Fibroblast of skin of left biceps (primary cell): ENCODE measurements around the gene BOK.

ENCODE experiments used
- DNase-seq, 2 experiments: peaks; one replicate each; pipeline ENCODE4 v3.0.0-alpha.2; 2013; ENCODE audit warnings: low read depth in 2 of 2

BOK gene

DNA sequence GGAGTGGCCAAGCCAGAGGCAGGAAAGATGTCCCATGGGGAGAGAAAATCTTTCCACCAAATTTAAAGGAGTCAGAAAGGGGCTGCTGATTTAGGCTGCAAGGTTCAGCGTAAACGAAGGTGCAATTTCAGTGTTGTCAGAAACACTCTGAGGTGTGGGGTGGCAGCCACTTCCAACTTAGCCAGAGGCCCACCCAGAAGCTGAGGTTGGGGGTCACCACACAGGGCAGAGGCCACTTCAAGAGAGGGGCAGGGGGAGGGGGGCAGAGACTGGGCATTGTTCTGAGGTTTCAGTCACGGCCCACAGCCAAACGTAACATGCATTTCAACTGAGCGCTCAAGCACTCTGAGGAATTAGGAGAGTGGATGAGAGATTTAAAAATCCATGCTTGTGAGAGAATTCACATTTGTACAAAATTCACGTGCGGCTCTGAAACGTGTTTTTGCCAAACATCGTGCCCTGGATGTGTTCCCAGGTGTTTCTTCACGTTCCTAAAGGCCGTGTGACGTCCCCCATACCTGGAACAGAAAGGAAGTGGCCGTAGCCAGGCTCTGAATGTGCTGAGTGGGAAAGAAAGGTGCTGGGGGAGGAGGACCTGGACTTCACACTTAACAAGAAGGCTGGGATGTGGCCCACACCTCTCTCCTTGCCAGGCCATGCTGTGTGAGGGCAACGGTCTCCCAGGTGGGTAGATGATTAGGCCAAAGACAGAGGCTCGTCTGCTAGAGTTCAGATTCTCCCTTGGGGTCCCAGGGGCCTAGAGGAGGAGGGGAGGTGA is 19.5 kb upstream of the BOK start:
- no peak for DNase-seq

DNA sequence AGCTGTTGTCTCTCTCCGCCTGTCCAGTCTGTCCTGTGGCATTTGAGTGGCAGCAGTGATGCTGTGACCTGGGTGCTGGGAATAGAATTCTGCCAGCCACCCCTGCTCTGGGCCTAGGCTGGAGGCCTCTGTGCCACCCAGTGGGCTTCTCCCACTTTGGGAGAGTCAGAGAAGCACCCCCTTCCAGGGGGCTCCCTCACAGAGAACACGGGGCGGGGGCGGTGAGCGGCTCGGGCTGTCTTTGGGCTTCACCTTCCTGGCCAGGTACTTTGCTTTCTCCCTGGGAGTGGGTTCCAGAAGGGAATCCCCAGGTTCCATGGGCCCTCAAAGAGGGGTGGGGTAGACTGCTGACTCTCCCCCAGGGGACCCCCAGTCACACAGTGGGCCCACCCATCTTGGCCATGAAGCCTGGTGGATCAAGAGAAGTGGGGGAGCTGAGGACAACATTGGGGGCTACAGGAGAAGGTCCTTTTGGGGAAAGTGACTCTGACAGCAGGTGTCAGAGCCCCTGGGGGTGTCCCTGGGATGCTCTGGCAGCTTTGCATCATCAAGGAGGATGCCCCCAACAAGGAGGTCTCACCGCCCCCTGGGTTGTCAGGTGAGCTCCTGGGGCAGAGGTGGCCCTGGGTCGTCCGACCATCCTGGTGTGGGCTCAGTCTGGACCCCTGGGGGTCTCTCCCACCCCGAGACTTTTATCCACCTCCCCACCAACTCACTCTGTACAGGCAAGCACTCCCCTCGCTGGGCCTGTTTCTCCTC is 18.8 kb upstream of the BOK start:
- no peak for DNase-seq

DNA sequence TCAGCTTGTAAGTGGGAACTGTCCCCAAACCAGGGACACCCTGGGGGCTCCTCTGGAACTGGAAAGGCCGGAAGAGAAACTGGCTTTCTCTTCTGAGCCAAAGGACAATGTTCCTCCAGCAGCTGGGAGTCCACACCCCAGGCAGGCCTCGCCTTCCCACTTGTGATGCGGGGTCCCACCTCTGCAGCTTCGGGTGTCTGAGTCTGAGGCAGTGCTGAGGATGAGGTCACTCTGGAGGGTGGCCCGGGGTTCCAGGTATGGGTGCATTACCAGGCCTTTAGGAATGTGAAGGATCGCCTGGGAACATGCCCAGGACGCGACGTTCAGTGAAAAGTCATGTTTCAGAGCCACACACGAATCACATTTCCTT is 18.2 kb upstream of the BOK start:
- no peak for DNase-seq

DNA sequence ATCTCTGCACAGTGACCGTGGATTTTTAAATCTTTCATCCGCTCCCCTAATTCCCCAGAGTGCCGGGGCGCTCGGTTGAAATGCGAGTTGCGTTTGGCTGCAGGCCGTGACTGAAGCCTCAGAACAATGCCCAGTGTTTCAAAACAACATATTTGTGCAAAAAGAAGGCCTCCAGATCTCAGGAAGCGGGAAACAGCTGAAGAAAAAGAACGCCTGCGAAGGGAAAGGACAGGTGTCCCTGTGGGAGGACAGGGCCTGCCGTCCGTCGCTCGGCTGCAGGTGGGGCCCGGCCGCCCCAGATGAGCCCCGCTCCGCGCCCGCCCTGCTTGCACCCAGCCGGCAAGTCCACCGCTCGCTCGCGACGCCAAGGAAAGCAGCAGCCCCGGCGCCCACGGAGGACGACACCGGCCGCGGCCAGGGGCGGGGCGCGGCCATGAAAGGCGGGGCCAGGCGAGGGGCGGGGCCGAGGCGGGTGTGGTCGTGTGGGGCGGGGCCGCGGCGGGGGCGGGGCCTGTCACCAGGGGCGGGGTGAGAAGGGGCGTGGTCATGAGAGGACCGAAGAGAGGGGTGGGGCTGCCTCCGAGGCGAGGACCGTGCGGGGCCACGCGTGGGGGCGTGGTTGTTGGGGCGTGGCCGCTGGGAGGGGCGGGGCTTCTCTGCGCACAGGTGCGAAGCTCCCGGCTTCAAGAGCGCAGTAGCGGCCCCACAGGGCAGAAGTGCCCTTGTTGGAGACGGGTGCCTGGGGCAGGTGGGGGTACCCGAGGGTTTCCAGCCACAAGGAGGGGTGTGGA is 17.6 kb upstream of the BOK start:
- no peak for DNase-seq

DNA sequence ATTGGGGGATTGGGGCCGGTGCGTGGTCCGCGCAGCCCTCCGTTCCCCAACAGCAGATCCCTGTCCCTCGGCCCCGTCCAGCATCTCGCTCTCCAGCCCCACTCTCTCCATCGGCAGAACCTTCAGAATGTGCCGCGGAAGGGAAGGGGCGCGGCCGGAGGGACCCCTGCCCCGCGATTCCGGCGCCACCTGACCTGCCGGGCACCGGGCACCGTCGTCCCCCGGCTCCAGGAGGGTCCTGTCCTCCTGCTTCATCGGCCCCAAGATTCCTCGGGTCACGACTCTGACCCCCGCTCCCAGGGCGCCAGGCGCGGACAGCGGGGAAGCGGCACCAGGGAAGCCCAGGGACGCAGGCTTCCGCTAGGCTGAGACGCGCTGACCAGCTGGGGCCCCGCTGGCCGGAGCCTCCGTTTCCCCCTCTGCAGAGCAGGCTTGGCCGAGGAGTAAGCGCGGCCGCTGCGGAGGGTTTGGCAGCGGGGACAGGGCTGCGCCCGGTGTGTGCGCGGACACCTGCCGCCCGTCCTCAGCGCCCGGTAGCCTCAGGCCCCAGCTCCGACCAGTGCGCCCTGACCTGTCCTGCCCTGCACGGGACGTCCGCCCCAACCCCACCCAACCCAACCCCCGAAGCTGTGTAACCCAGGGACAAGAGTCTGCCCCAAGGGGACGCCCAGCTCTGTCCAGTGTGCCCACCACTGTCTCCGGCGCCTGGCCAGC is 16.8 kb upstream of the BOK start:
- DNase-seq, result no peak

DNA sequence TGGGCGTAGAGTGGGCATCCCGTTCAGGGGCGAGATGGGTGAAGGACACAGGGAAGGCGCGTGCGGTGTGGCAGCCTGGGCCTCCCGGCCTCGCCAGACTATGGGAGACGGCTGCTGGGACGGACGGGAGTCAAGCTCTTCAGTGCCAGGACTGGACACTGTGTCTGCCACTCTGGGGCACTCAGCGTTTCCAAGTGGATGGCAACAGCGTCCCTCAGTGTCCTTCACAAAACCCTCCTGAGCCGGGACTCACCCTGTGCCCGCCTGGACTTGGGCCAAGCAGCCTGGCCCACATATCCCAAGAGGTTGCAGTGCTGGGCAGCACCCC is 16.3 kb upstream of the BOK start:
- DNase-seq, result no peak

DNA sequence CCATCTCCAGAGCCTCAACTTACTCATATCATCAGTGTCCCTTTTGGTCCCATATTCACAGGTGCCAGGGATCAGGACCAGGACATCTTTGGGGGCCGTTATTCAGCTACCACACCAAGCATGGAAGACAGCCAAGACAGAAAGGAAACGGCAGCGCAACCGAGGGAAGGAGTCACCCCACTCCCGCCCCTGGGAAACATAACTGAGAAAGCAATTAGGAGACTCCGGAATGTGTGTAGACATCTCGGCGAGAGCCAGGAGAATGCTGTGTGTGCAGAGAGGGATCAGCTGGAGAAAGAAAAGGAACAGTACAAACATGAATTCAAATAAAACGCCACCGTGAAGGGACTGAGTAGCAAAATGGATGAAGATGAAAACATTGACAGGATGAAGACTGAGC is 13.4 kb upstream of the BOK start:
- peak; percentile 65 to 69 for DNase-seq

DNA sequence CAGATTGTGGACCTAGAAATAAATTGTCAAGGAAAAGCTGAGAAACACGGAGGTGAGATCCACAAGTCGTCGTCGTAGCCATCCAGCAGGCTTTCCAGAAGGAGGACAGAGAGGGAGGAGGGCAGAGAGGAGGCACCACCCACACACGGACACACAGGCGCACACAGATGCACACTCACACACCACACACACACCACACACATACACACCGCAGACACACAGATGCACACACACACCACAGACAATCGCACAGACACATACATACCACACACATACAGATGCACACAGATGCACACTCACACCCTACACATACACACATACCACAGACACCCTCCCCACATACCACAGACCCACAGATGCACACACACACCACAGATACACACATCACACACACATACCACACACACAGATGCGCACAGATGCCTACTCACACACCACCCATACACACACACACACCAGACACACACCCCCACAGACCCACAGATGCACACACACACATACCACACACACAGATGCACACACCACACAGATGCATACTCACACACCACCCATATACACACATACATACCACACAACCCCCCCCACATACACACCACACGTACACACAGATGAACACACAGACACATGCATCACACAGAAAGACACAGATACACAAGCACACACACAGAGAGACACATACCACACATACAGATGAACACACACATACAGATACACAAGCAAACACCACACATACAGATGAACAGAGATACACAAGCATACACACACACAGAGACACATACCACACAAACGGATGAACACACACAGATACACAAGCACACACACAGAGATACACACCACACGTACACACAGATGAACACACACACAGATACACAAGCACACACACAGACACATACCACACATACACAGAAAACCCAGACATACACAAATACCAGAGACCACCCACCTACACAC is 12.7 kb upstream of the BOK start:
- DNase-seq, result no peak

DNA sequence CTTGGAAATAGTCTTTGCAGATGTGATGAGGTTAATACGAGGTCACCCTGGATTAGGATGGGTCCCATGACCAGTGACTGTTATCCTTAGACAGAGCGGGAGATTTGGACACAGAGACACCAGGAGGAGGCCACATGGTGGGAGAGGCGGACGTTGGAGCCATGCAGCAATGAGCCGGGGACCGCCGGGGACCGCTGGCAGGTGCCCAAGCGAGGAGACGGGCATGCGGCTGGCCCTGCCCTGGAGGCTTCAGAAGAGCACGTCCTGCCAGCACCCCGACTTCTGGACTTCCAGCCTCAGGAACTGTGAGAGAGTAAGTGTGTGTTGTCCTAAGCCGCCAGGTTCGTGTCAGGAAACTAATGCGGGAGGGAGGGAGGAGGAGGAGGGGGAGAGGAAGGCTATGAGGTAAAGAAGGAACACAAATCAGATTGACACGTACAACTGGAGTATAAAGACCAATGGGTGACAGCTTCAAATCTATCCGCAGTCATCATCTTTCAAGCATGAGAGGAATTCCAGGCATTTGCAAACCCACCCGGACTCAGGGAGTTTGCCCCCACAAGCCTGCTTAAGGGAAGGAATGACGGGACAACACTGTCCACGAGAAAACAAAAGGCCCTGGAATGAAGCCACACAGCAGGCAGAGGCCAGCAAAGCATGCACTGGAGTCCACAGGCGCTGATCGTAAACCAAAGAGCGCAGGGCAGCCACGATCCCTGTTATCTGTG is 11.6 kb upstream of the BOK start:
- peak; percentile 92 for DNase-seq

DNA sequence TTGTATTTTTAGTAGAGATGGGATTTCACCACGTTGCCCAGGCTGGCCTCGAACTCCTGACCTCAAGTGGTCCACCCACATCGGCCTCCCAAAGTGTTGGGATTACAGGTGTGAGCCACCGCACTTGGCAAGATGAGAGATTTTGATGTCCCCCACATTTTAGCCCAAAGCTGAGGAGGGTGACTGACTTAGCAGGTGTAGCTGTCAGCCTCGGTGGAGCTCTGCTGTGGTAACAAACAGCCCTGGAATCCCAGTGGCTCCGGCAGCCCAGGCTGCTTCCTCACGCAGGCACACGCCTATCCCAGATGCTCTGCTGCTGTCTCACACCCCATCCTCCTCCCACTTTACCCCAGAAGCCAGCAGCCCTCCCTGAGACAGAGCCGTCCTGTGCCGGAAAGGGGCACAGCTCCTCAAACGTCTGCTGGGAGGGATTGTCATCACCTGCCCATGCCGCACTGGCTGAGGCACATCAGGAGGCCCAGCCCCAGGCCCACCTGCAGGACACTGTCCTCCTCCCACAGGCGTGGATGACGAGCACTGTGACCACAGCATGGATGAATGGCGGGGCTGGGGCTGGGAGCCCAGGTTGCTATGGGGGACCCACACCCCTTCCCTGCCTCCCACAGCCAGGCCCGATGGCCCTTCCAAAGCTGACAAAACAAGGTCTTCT is 10.6 kb upstream of the BOK start:
- no peak for DNase-seq

DNA sequence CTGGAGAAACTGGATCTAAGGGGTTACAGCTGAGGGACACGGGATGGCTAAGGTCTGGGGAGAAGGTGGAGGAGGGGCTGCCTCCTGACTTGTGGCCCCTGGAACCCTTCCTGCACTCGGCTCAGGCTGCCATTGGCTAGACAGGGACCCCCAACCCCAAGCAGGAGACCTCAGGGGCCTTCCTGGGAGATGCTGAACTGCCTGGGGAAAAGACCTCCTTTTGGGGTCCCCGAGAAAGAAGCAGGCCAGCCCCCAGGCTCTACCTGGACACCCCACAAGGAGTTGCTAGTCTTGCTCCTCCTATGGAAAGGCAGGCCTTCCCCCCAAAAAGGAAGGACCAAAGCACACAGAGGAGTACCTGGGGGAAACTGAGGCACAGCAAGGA is 10.1 kb upstream of the BOK start:
- no peak for DNase-seq

DNA sequence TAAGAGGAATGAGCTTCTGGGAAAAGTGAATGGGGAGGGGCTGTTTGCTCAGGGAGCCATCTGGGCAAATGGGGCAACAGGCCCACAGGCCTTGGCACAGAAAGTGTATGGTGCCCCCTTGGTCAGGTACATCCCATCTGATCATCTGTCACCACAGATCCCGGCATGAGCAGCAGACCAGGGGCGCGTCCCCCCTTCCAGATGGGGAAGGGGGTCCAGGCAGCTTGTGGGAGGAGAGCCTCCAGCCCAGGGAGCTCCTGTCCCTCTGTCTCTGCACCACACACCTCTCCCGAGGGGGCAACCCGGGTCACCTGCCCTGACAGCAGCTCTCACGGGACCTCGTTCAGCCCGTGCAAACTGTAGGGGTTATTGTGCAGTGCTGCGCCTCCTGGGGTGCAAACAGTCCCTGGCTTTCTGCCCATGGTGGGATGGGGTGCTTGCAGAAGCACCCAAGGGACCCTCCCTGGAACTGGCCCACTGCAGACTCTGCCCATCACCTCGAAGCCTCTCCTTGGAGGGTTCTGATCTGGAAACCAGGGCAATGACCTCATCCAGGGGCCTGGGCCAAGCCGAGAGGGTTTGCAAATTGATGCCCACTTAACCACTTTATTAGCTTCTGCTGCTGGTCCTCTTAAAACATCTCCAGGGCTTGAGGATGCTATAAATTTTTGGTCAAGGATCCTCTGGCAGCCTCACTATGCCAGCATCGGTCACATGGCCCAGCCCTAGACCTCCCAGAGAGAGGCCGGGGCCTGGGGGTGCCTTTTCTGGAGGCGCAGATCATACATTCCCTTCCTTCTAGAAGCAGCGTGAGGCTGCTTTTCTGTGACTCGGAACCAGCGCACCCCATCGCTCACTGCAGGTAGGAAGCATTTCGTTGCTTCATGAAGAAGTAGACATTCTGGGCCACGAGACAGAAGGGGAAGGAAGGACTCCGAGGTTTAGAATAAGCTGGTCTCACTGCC is 7.6 kb upstream of the BOK start:
- no peak for DNase-seq

DNA sequence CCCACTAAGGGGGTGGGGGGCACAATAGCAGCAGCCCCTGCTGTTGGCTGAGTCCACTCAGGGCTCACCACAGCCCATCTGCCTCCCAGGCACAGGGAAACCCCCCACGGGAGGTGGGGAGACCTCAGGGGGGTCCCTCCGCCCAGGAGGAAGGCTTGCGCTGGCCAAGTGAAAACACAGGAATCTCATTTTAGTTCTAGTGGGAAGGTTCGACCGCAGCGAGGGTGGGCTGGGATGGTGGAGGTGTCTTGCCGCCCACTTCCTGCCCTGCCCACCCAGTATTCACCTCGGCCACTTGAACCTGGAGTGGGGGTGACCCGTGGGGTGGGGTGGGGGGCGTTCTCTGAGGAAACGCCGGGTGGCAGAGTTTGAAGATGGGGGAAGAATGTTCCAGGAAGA is 6.9 kb upstream of the BOK start:
- DNase-seq, result no peak

DNA sequence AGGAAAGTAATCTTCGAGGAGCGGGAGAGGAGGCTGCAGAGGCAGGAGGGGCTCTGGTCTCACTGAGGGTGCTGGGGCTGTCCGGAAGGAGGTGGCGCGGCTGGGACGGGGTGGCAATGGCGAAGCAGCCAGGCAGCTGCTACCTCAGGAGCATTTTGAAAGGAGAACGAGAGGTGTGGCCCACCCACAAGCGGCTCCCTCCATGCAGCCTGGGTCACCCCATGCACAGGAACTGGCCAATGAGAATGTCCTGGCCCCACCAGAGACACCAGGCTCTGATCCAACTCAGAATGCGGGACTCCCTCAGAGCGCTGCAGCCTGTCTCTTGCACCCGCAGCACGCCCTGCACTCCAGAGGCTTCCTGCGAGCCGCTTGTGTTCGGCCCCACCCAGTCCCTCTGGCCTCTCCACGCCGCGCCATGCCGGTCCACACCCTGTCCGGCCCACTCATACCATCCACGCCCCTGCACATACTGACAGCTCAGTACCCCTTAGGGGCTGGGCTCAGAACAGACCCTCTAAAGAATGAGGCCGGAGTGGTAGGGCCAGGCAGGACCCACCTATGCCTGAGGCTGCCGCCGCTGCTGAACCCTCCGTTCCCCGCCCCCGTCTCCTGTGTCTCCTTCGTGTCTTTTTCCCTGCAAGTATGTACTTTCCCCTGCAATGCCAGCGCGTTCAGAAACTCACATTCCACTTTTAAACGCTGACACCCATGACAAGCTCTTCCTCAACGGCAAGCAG is 6.4 kb upstream of the BOK start:
- DNase-seq, result no peak

DNA sequence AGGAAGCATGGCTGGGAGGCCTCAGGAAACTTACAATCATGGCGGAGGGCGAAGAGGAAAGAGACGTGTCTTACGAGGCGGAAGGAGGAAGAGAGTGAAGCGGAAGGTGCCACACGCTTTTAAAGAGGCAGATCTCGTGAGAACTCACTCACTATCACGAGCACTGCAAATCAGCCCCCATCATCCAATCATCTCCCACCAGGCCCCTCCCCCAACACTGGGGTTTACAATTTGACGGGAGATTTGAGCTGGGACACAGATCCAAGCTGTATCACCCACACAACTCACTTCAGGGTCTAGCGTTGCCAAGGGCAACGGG is 5.1 kb upstream of the BOK start:
- no peak for DNase-seq

DNA sequence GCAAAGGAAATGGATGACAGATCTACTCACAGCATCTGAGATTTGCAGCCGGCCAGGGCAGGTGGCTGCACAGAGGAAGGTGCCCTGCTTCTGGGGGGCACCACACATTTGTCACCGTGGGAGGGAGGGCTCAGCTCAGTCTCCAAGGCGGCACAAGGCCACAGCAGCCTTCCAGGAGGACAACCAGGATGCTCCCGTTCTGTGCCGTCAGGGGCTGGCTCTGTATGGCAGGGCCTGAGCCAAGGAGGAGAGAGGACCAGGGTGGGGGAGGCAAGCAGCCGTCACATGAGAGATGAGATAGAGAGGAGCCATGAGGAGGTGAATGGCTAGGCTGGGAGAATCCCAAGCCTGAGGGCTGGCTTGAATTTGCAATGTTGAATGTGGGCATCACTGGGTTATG is 4.6 kb upstream of the BOK start:
- DNase-seq, result no peak

DNA sequence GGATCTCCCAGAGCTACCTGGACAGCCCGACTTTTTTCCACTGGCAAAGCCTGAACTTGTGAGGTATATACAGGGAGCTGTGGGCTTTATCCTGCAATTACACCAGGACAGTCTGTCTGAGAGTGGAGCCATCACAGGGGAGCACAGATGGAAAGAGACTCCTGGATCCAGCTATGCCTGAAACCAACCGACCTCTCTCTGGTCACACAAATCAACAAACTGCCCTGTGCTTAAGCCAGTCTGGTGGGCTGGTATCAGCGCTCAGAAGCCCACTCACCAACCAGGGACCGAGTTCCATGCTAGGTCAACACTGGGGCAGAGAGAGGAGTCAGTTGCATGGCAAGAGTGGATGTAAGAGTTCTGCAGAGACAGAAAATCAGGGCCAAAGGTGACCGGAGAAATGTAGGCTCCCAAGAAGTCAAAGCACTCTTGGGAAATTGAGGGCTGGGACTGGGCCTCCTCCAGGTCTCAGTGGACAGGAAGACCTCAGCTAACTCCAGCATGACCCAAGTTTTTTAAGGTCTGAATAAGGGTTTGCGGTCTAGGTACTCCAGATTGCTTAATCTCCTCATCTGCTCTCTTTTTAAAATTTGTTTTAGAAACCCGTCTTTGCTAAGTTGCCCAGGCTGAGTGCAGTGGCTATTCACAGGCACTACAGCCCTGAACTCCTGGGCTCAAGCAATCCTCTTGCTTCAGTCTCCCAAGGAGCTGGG is 3.8 kb upstream of the BOK start:
- DNase-seq, result no peak

DNA sequence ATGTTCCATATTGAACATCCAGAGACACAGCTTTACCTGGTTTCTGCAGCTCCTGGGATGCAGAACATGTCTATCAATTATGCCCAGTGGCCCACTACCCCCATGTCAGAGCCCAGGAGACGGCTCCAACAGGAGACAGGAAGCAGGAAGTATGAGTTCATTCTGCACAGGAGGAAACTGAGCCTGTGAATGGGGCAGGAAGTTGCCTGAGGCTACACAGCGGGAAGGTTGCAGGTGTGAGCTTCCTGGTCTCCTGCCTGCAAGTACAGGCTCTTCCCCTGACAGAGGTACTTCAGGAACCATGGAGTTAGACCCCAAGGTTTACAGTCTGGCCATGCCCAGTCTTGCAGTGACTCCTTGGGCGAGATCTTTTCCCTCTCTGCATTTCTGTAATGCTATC is 2.8 kb upstream of the BOK start:
- DNase-seq, result no peak
